K562 (cell line): Measurements from ENCODE around the gene GAS2L2. TPM values are rescaled to one million over a fixed set of nuclear protein-coding genes. Genes with fewer than 3 reads are reported as not detected.

Experiments
- ATAC-seq: fragments of 200-7000 bp; cut with Tn5 transposase; 3 replicates; pipeline ENCODE4 v1.9.1; 2020; ENCODE audit warnings: moderate library complexity
- BruUV-seq: library from RNA; stranded (reverse); fragments of 400-500 nt; replicated peaks from 2 replicates; lab custom pipeline; 2021; lab: Mats Ljungman, UMichigan
- CTCF ChIA-PET: fragments of 300-600 bp; formaldehyde crosslinking; extraction: SDS; loops from one replicate; lab custom pipeline; 2021; ENCODE audit warnings: low intra/inter-chr PET ratio; lab: Yijun Ruan, JAX
- POLR2A ChIA-PET: fragments of 300-600, 350-650 bp; sonication (Branson Sonifier 250); formaldehyde crosslinking; extraction: SDS; loops from one replicate; lab custom pipeline; 2021; ENCODE audit warnings: antibody characterized with exemption, inconsistent platforms; lab: Yijun Ruan, JAX
- DNase-seq, 4 experiments: peaks; one replicate each; pipeline versions ENCODE4 v3.0.0 to v3.0.0-alpha.2; 2011 to 2018; ENCODE audit warnings: low spot score in 3 of 4, mixed read lengths in 3 of 4; ENCODE audit errors: extremely low read depth in 1 of 4
- FAIRE-seq: peaks from 2 replicates; lab custom pipeline; 2011; peaks lifted over from hg19 to GRCh38; lab: Jason Lieb, UNC
- H2AFZ ChIP-seq: 2 replicates; pipeline ENCODE4 v1.6.0; 2011; ENCODE audit warnings: low read depth, low read length, control low read depth, inconsistent platforms
- H3K27ac ChIP-seq: fragments of 200-600 bp; 3 replicates; pipeline ENCODE4 v1.8.0; 2011; ENCODE audit warnings: low read depth, mild to moderate bottlenecking, control low read depth, inconsistent platforms, low read length, moderate library complexity, mixed read lengths; ENCODE audit errors: extremely low read depth
- H3K27me3 ChIP-seq, 2 experiments: fragments of 300-600 bp in 1 of 2; 2 replicates in 1 of 2; 3 replicates in 1 of 2; pipeline versions ENCODE4 v1.6.0 to v1.8.0; 2011; ENCODE audit warnings: inconsistent platforms in 2 of 2, low read length in 2 of 2, mild to moderate bottlenecking in 1 of 2, mixed read lengths in 1 of 2, moderate library complexity in 1 of 2; ENCODE audit not compliant: control insufficient read depth in 2 of 2, insufficient read depth in 2 of 2
- H3K36me3 ChIP-seq: fragments of 300-600 bp; 3 replicates; pipeline ENCODE4 v1.8.0; 2011; ENCODE audit warnings: mild to moderate bottlenecking, low read length, inconsistent platforms; ENCODE audit not compliant: control insufficient read depth, insufficient read depth
- H3K4me1 ChIP-seq, 2 experiments: fragments of 200-600 bp in 1 of 2; replicated peaks in 1 of 2; 2 replicates in 1 of 2; 3 replicates in 1 of 2; pipeline versions ENCODE4 v1.5.1 to v1.8.0; 2011; ENCODE audit warnings: inconsistent platforms in 2 of 2, low read length in 2 of 2, mild to moderate bottlenecking in 1 of 2, mixed read lengths in 1 of 2, moderate library complexity in 1 of 2; ENCODE audit not compliant: control insufficient read depth in 2 of 2, insufficient read depth in 2 of 2
- H3K4me2 ChIP-seq: 2 replicates; pipeline ENCODE4 v1.6.1; 2011; ENCODE audit warnings: low read length, control low read depth, inconsistent platforms, mixed read lengths; ENCODE audit not compliant: insufficient read depth
- H3K4me3 ChIP-seq: fragments of 200-600 bp; sonication (generic), shearing (Covaris generic); 2 replicates; pipeline ENCODE4 v1.5.1; 2016; ENCODE audit warnings: control low read depth, inconsistent platforms
- H3K79me2 ChIP-seq: fragments of 200-600 bp; 3 replicates; pipeline ENCODE4 v1.8.0; 2011; ENCODE audit warnings: low read length, inconsistent platforms; ENCODE audit not compliant: control insufficient read depth, insufficient read depth
- H3K9ac ChIP-seq, 2 experiments: 2 replicates each; pipeline versions ENCODE4 v1.6.0 to v1.6.1; 2011; ENCODE audit warnings: low read depth in 2 of 2, low read length in 2 of 2, control low read depth in 1 of 2, inconsistent platforms in 1 of 2, mild to moderate bottlenecking in 1 of 2, mixed read lengths in 1 of 2; ENCODE audit not compliant: insufficient read depth in 1 of 2
- H3K9me1 ChIP-seq: one replicate; pipeline ENCODE4 v1.6.0; 2011; ENCODE audit warnings: inconsistent platforms, mild to moderate bottlenecking, low read length, moderate library complexity; ENCODE audit not compliant: control insufficient read depth, insufficient read depth
- H3K9me3 ChIP-seq: replicated peaks from 2 replicates; pipeline ENCODE4 v1.5.1; 2011; ENCODE audit warnings: low read depth, low read length, inconsistent platforms; ENCODE audit not compliant: control insufficient read depth, insufficient read depth
- H4K20me1 ChIP-seq: replicated peaks from 2 replicates; pipeline ENCODE4 v1.6.1; 2011; ENCODE audit warnings: low read length, inconsistent platforms, mixed read lengths; ENCODE audit not compliant: control insufficient read depth, insufficient read depth
- HOMEZ ChIP-seq: fragments of 250-450 bp; sonication (Bioruptor Pico); IDR thresholded peaks from 2 replicates; pipeline ENCODE4 v1.4.0; 2020; ENCODE audit warnings: mild to moderate bottlenecking, moderate library complexity
- NFE2L1 ChIP-seq: fragments of 450-650 bp; IDR thresholded peaks from 2 replicates; pipeline ENCODE4 v1.6.1; 2016; ENCODE audit warnings: missing genetic modification characterization, low read depth, mild to moderate bottlenecking, missing compliant biosample characterization, moderate library complexity, borderline replicate concordance
- POLR3A ChIP-seq: IDR thresholded peaks from 2 replicates; pipeline ENCODE4 v1.6.1; 2011; ENCODE audit warnings: borderline replicate concordance, mild to moderate bottlenecking, moderate library complexity; ENCODE audit not compliant: insufficient read length, insufficient read depth; ENCODE audit errors: extremely low read depth
- PPARD ChIP-seq: fragments of 250-450 bp; sonication (Bioruptor Pico); IDR thresholded peaks from 2 replicates; pipeline ENCODE4 v1.8.0; 2022; ENCODE audit warnings: inconsistent platforms, mild to moderate bottlenecking, moderate library complexity
- RNF2 ChIP-seq: sonication (generic); IDR thresholded peaks from 2 replicates; pipeline ENCODE4 v1.6.1; 2016
- SRSF1 ChIP-seq: fragments of 200-400 bp; formaldehyde crosslinking; IDR thresholded peaks from 2 replicates; pipeline ENCODE4 v1.6.1; 2017; ENCODE audit warnings: mild to moderate bottlenecking, low read depth, low read length, moderate library complexity
- TAF7 ChIP-seq: fragments of 450-650 bp; IDR thresholded peaks from 2 replicates; pipeline ENCODE4 v1.6.1; 2016; ENCODE audit warnings: missing genetic modification characterization, missing compliant biosample characterization
- ZNF253 ChIP-seq: fragments of 250-450 bp; sonication (Bioruptor Pico); conservative IDR thresholded peaks from 2 replicates; pipeline ENCODE4 v1.6.1; 2021; ENCODE audit warnings: mild to moderate bottlenecking
- ZNF77 ChIP-seq: fragments of 250-450 bp; sonication (Bioruptor Pico); IDR thresholded peaks from 2 replicates; pipeline ENCODE4 v1.5.0; 2020
- WGBS: fragments of 100-300 bp; shearing (Covaris generic); methylation state at CpG from one replicate; pipeline ENCODE4 v1.1.6; 2016; ENCODE audit warnings: low coverage, mixed read lengths; ENCODE audit not compliant: insufficient coverage; ENCODE audit errors: missing lambda C conversion rate; 5-methylcytosine and 5-hydroxymethylcytosine counted together
- in situ Hi-C: fragments of 300-500 bp; cut with MboI; formaldehyde crosslinking; loops from 4 replicates; pipeline ENCODE4 v1.15.0; 2018; ENCODE audit warnings: inconsistent platforms, mixed read lengths
- intact Hi-C: fragments of 100-400 bp; cut with micrococcal nuclease; formaldehyde crosslinking; loops from 2 replicates; pipeline ENCODE4 v1.14.2; 2022
- polyA plus RNA-seq, 8 experiments: library from polyadenylated mRNA; depleted of rRNA in 4 of 8; stranded (reverse) in 5 of 8; unstranded in 3 of 8; fragments of >200 nt; fragmentation: Nextera tagmentation in 2 of 8; fragmentation: Illumina TruSeq in 1 of 8; extraction: Ambion mirVana in 2 of 8; extraction: Trizol in 1 of 8; gene quantifications; 2 replicates each; pipeline versions ENCODE4 v1.2.1 to v1.2.3, GENCODE V29; 2011 to 2014; ENCODE audit warnings: inconsistent platforms in 1 of 8, missing spikeins in 1 of 8
- total RNA-seq, 7 experiments: library from RNA; depleted of rRNA in 6 of 7; stranded (reverse); fragments of >200 nt in 6 of 7; fragmentation: Illumina TruSeq in 2 of 7; extraction: Trizol in 2 of 7; gene quantifications; 2 replicates each; pipeline versions ENCODE4 v1.2.1 to v1.2.3, GENCODE V29; 2011 to 2021; ENCODE audit warnings: low replicate concordance in 1 of 7

Gene GAS2L2
- total and polyA plus RNA-seq, 9 of the 15 experiments (the other 6 are each of a cell fraction or from before 2014, with no cell fraction given): not detected

- WGBS: 0% methylated on average over 6 of the region's 7 CpGs
- in situ Hi-C loops (loop anchor here (5.0 to 25.0 kb wide), 4 partner anchors 188 to 1308 kb away; partner anchors contain the start of genes NLE1 and UNC45B), intact Hi-C loops (loop anchor here (5.0 kb wide), 1 partner anchor 208 kb away; the partner anchor contains the start of gene SLFN12L)
- ATAC-seq (no peak), DNase-seq (no peak), FAIRE-seq (no peak)
- Histone ChIP-seq H3K4me1 (peaks cover 5 to 24% of the 10 kb centered on the region in 2 experiments; a peak in 3 of 5 replicates), H3K79me2 (no peaks in the 10 kb centered on the region), H2AFZ (no peak overlapping the region), H4K20me1 (peaks cover 17% of the 10 kb centered on the region; the same call in 1 of the 2 replicates), H3K27ac (no peak overlapping the region), H3K9me3 (no peaks in the 10 kb centered on the region), H3K9me1 (peaks cover 4% of the 10 kb centered on the region), H3K36me3 (no peaks in the 10 kb centered on the region), H3K27me3 (peaks cover 19 to 77% of the 10 kb centered on the region in 2 experiments), H3K4me2 (no peak overlapping the region), H3K9ac (peak overlapping the region in 1 of 2 experiments; percentile 8; a peak in 1 of 4 replicates), H3K4me3 (no peak overlapping the region)
- POLR2A ChIA-PET: no interaction called here
- no TSS peak for BruUV-seq
- TF ChIP-seq POLR3A: no peak
- TF ChIP-seq RNF2: no peak
- no peak for TF ChIP-seq TAF7
- no peak for TF ChIP-seq SRSF1
- no peak for TF ChIP-seq ZNF253 (CRISPR knock-in tag)
- TF ChIP-seq PPARD (CRISPR knock-in tag): no peak
- TF ChIP-seq NFE2L1 (tag): no peak
- no peak for TF ChIP-seq ZNF77
- no peak for TF ChIP-seq HOMEZ (CRISPR knock-in tag)
- CTCF ChIA-PET: interaction anchor here (0.7 kb wide), 1 partner anchor 129 kb away, joined by 3 read pairs; no protein-coding TSS in a partner anchor
Observed at GRCh38 chr17:35745246-35745645, 7.8 kb downstream of the GAS2L2 start.
